Pancreas (tissue), 10 donors: ENCODE data around the gene SPTLC3. TPM values are rescaled to one million over a fixed set of nuclear protein-coding genes. Genes with fewer than 3 reads are reported as not detected.

ENCODE experiments used
- ATAC-seq, 4 donors: fragments of 200-7000 bp; cut with Tn5 transposase; one replicate each; pipeline versions ENCODE4 v1.8.0 to v1.9.1; 2020; ENCODE audit warnings: mild to moderate bottlenecking in 4 of 4, moderate library complexity in 4 of 4
- DNase-seq, 6 donors: peaks; one replicate each; pipeline ENCODE4 v3.0.0-alpha.2; 2020
- FAIRE-seq: peaks from 2 replicates; lab custom pipeline; 2012; peaks lifted over from hg19 to GRCh38; lab: Jason Lieb, UNC
- H3K27ac ChIP-seq, 4 donors: fragments of 200-600 bp; sonication (generic); 1 replicate in 3 of 4; 2 replicates in 1 of 4; pipeline versions ENCODE4 v1.5.0 to v1.8.0; 2020
- H3K27me3 ChIP-seq, 4 donors: fragments of 200-600 bp; one replicate each; pipeline ENCODE4 v1.8.0; 2021
- H3K36me3 ChIP-seq, 3 donors: fragments of 200-600 bp; sonication (generic) in 1 of 3; one replicate each; pipeline versions ENCODE4 v1.5.0 to v1.8.0; 2020 to 2021
- H3K4me1 ChIP-seq, 3 donors: fragments of 200-600 bp; one replicate each; pipeline ENCODE4 v1.8.0; 2021
- H3K4me3 ChIP-seq, 4 donors: fragments of 200-600 bp; sonication (generic) in 2 of 4; one replicate each; pipeline versions ENCODE4 v1.5.0 to v1.8.0; 2020 to 2021
- H3K9me3 ChIP-seq, 4 donors: fragments of 200-600 bp; one replicate each; pipeline ENCODE4 v1.8.0; 2021
- CTCF ChIP-seq, 4 donors: fragments of 200-600 bp; sonication (generic) in 3 of 4; IDR thresholded peaks; one replicate each; pipeline versions ENCODE4 v1.5.0 to v1.8.0; 2021; ENCODE audit warnings: antibody characterized with exemption in 4 of 4
- WGBS, 2 donors: extraction: QIAGEN DNeasy Blood & Tissue Kit; methylation state at CpG; one replicate each; pipeline ENCODE4 v1.1.7; 2013; 5-methylcytosine and 5-hydroxymethylcytosine counted together
- intact Hi-C, 3 donors: fragments of 100-400 bp; cut with DNase I; formaldehyde crosslinking; loops; one replicate each; pipeline versions ENCODE4 v1.11.1 to v1.14.2; 2022
- polyA plus RNA-seq, 2 donors: library from polyadenylated mRNA; stranded (reverse); fragments of 200-250 nt; gene quantifications; one replicate each; pipeline ENCODE4 v1.2.3, GENCODE V29; 2013
- total RNA-seq, 6 donors: library from RNA; stranded (reverse); fragmentation: NEBNext Ultra II Directional in 4 of 6; extraction: Animal tissue kit (Norgen Biotek cat#: 25700) in 4 of 6; gene quantifications; one replicate each; pipeline versions ENCODE4 v1.2.1 to v1.2.4, GENCODE V29; 2021 to 2023
- donor health status: healthy with polysubstance abuse.
- donor health status: DM: no; HTN: no; CAD: no; lungs with moderate emphysema.
- donor health status: DM: no; HTN: no; CAD: no.
- donor health status: control.
- donor health status: control.
- donor health status: Bipolar disorder and iron deficiency.
- donor health status: DM: yes; HTN: yes; CAD: no.
- donor health status: DM: no; HTN: no; CAD: no.
- donor health status: DM: no; HTN: no; CAD: no.
- donor health status: DM: yes; HTN: yes; CAD: no.

The SPTLC3 gene
- total and polyA plus RNA-seq, 8 donors: 1.5 to 9.3 (median 4.4) TPM

GRCh38 chr20:13092111-13092510 is 83.3 kb downstream of the SPTLC3 start:
- no peak overlapping the region for H3K27ac ChIP-seq
- no peaks in the 10 kb centered on the region for H3K9me3 ChIP-seq
- H3K36me3 ChIP-seq: peaks cover 0 to 3% (median 0%) of the 10 kb centered on the region in 3 donors
- FAIRE-seq: no peak
- no peak for TF ChIP-seq CTCF (IDR thresholded peaks at IDR 0.05)
- no peaks in the 10 kb centered on the region for H3K27me3 ChIP-seq
- no peak overlapping the region for H3K4me3 ChIP-seq
- no peaks in the 10 kb centered on the region for H3K4me1 ChIP-seq
- DNase-seq: no peak
- 77 to 83% methylated on average over 2 of the region's 2 CpGs for WGBS, 2 donors
- ATAC-seq: no peak
- intact Hi-C loops: no loop called here

GRCh38 chr20:13094976-13095375 is 86.2 kb downstream of the SPTLC3 start:
- intact Hi-C loops: no loop called here
- no peak for TF ChIP-seq CTCF (IDR thresholded peaks at IDR 0.05)
- ATAC-seq: no peak
- WGBS, 2 donors: 44 to 51% methylated on average over 4 of the region's 4 CpGs
- no peaks in the 10 kb centered on the region for H3K9me3 ChIP-seq
- H3K27ac ChIP-seq: no peak overlapping the region
- H3K27me3 ChIP-seq: no peaks in the 10 kb centered on the region
- H3K4me1 ChIP-seq: no peaks in the 10 kb centered on the region
- no peak for DNase-seq
- no peak for FAIRE-seq
- no peak overlapping the region for H3K4me3 ChIP-seq
- H3K36me3 ChIP-seq: peaks cover 0 to 3% (median 0%) of the 10 kb centered on the region in 3 donors

- Histone ChIP-seq H3K27me3 (no peaks in the 10 kb centered on the region), H3K36me3 (peaks cover 0 to 3% (median 0%) of the 10 kb centered on the region in 3 donors), H3K9me3 (no peaks in the 10 kb centered on the region), H3K4me3 (no peak overlapping the region), H3K27ac (no peak overlapping the region), H3K4me1 (no peaks in the 10 kb centered on the region)
- WGBS, 2 donors: 86 to 94% methylated on average over 4 of the region's 4 CpGs
- no peak for ATAC-seq
- intact Hi-C loops: no loop called here
- DNase-seq: no peak
- TF ChIP-seq CTCF (IDR thresholded peaks at IDR 0.05): no peak
- no peak for FAIRE-seq
These were observed 90.1 kb downstream of the SPTLC3 start for GRCh38 chr20:13098720-13099355.

GRCh38 chr20:13099676-13100075 is 90.9 kb downstream of the SPTLC3 start:
- Histone ChIP-seq H3K4me1 (no peaks in the 10 kb centered on the region), H3K9me3 (no peaks in the 10 kb centered on the region), H3K36me3 (peaks cover 0 to under 1% (median 0%) of the 10 kb centered on the region in 3 donors), H3K27me3 (no peaks in the 10 kb centered on the region), H3K27ac (no peak overlapping the region), H3K4me3 (no peak overlapping the region)
- no peak for TF ChIP-seq CTCF (IDR thresholded peaks at IDR 0.05)
- no peak for FAIRE-seq
- no peak for ATAC-seq
- intact Hi-C loops: loop anchor here in 2 of 3 donors (5.0 kb wide), 1 partner anchor 132 kb away; no protein-coding TSS in a partner anchor
- DNase-seq: no peak

GRCh38 chr20:13101276-13101675 is 92.5 kb downstream of the SPTLC3 start:
- Histone ChIP-seq H3K36me3 (no peaks in the 10 kb centered on the region), H3K4me3 (no peak overlapping the region), H3K9me3 (no peaks in the 10 kb centered on the region), H3K27ac (no peak overlapping the region), H3K4me1 (no peaks in the 10 kb centered on the region), H3K27me3 (no peaks in the 10 kb centered on the region)
- ATAC-seq: no peak
- FAIRE-seq: no peak
- no peak for DNase-seq
- 83 to 87% methylated on average over 2 of the region's 2 CpGs for WGBS, 2 donors
- no peak for TF ChIP-seq CTCF (IDR thresholded peaks at IDR 0.05)
- intact Hi-C loops: loop anchor here in 2 of 3 donors (5.0 kb wide), 1 partner anchor 134 kb away; no protein-coding TSS in a partner anchor
